NCI-H2196 treated with DMSO at 0.1 percent for 48 hours (cell line): ENCODE measurements around the gene RGS12.

ENCODE experiments used
- DNase-seq: peaks from one replicate; lab custom pipeline; 2025; ENCODE audit not compliant: unreplicated experiment; lab: John Stamatoyannopoulos, UW

The RGS12 gene

DNA sequence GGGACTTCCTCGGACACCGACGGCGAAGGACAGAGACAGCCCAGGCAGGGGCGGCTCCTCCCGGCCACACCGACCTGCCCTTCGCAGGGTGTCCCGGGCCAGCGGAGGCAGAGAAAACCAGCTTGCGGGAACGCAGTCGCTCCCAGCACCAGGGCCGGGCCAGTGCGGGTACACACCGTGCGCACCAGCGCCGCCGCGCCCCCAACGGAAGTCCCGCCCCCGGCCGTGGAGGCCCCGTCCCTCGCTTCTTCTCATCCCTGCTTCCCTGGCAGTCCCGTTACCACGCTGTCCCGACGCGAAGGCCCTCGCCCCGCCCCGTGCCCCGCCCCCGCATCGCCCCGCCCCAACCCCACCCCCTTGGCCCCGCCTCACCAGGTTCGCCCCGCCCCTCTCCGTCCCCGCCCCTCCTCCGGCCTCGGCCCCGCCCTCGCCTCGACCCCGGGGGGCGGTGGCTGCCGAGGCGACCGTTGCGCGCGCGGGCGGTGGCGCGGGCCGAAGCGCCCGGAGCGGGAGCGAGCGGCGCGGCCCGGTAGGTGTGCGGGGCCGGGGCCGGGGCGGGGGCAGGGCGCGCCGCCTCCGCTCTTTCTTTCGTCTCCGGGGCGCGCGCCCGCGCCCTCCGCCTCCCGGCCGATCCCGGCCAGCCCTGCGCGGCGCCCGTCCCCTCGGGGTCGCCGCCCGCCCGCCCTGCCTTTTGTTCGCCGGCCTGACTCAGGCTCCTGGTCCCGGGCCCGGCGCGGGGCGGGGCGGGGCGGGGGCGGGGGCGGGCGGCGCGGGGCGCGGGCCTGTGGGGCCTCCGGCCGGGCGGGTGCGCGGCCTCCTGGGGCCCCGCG, at the start of gene RGS12:
TSS of gene RGS12 (plus strand) at position 451 of the 830 bp plus-strand sequence. CDS start 23,150 bp downstream, outside the sequence.
- peak; percentile 84 for DNase-seq

DNA sequence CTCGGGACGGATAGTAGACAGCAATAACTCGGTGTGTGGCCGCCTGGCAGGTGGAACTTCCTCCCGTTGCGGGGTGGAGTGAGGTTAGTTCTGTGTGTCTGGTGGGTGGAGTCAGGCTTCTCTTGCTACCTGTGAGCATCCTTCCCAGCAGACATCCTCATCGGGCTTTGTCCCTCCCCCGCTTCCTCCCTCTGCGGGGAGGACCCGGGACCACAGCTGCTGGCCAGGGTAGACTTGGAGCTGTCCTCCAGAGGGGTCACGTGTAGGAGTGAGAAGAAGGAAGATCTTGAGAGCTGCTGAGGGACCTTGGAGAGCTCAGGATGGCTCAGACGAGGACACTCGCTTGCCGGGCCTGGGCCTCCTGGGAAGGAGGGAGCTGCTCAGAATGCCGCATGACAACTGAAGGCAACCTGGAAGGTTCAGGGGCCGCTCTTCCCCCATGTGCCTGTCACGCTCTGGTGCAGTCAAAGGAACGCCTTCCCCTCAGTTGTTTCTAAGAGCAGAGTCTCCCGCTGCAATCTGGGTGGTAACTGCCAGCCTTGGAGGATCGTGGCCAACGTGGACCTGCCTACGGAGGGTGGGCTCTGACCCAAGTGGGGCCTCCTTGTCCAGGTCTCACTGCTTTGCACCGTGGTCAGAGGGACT, 49.6 kb upstream of the RGS12 start:
- DNase-seq = no peak

- DNase-seq = no peak
These were observed 48.8 kb upstream of the RGS12 start for GRCh38 chr4:3244002-3244401.

- DNase-seq = no peak
These were observed 48.1 kb upstream of the RGS12 start for GRCh38 chr4:3244747-3245146.

DNA sequence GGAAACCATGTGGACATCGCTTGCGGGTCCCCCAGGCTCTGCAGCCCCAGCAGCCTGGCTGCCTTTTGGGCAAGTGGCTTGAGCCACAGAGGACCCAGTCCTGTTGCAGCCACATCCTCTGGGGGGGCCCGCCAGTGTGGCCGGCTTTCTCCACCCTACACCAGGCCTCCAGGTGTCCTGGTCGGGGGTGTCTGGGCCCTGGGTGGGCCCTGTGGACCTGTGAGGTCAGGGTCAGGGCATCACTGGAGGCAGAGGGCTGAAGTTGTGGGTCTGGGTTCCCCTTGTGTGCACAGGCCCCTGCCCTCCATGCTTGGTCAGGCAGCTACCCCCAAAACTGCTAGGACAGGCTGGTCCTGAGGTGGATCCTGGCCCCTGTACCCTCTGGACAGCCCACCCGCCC, 47.1 kb upstream of the RGS12 start:
- DNase-seq = no peak

DNA sequence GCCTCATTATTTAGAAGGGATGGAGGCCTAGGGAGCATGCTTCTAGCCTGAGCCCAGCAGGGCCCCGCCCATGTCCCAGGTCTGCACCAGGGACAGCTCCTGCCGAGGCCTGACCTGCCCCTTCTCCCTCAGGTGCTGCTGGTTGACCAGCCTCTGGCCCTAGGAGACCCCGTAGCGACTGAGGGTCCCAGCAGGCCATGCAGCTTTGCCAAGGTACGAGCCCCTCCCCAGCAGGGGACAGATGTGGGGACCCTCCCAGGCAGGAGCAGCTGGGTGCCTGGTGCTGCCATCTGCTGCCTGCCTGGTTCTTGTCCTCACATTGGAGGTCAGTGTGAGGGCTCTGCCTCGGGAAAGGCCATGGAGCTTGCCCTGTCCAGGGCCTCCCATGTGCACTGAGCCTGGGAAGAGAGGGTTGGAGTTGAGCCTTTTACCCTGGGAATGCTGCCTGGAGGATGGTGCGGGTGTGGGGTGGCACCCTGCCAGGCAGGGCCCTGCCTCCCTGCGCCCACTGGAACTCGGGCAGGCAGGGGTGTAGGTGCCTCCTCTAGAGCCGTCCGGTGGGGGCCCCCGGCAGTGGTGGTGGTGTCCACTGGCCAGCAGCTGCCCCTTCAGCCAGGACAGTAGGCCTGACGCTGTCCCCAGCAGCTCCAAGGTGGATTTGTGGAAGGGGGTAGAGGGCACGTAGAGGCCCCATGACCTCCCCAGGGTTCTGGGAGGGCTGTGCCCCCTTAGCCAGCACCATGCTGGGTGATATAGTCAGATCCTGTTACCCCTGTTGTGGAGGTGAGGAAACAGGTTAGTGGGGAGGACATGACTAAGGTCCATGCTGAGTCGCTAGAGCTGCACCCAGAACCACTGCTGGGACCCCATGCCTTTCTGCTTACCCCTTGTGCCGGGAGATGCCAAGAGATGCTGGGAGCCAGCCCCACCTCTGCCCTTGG, 46.1 kb upstream of the RGS12 start:
- DNase-seq = no peak

DNA sequence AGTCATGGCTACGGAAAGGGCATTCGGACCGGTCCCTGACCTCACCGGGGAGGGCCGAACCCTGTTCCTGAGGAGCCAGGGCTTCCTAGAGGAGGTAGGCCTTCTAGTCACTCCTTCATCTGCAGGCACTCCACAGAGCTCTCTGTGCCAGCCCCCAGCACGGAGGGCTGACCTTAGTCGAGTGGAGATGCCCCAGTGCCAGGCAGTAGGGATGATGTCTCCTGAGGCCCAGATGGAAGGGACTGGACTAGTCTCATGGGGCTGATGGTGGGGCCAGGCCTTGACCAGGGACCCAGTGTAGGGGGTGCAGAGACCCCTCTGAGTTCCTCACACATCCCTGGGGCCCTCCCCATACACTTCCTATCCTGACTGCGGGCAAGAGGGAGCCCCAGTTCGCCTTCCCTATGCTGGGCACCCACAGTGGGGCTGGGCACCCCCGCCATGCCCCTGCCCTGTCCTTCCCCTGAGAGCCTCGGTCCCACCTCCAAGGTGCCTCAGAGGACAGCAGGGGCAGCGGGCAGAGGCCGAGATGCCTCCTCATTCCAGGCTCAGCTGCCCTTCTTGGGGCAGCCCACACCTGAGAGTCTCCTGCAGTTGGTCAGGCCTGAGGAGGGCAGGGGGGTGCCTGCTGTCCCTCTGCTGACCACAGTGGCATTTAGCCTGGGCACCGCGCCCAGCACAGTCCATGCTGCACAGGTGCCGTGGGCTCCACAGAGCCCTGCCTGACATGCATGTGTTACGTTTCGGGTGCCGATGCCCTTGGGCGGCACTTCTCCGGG, 45.2 kb upstream of the RGS12 start:
- DNase-seq = no peak

GRCh38 chr4:3248178-3248480, 44.7 kb upstream of the RGS12 start:
- DNase-seq = no peak

DNA sequence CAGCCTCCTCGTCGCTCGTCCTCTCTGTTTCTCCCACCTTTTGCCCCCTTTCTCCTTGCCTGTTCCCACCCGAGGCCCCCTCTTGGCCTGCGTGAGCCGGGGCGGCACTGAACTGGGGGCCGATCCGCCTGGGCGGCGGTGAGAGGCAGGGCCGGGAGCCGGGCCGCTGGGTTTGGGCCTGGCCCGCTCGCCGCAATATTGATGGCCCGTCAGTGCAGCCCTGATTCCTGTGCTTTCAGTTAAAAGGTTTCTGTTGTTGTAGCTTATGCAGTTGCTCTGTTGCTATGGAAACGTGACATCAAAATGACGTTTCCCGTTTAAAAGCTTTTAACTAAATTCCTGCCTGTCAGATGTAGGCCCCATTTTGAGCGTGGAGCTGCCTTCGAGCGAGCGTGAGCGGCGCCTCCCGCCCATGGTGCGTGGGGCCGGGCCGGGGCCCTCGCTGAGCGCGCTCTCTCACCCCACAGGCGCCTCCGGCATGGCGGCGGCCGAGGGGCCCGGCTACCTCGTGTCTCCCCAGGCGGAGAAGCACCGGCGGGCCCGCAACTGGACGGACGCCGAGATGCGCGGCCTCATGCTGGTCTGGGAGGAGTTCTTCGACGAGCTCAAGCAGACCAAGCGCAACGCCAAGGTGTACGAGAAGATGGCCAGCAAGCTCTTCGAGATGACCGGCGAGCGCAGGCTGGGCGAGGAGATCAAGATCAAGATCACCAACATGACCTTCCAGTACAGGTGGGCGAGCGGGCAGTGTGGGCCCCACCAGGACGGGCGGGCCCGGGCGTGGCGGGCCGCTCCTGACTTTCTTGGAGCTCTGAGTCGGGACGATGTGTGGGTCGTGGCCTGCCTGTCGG, 43.8 kb upstream of the RGS12 start, which contains the start of gene MSANTD1:
TSS of gene MSANTD1 (plus strand) at position 349 of the 851 bp plus-strand sequence. CDS start at position 413, 64 bp downstream.
- no peak for DNase-seq

GRCh38 chr4:3249711-3250437, 42.9 kb upstream of the RGS12 start:
- DNase-seq = no peak

DNA sequence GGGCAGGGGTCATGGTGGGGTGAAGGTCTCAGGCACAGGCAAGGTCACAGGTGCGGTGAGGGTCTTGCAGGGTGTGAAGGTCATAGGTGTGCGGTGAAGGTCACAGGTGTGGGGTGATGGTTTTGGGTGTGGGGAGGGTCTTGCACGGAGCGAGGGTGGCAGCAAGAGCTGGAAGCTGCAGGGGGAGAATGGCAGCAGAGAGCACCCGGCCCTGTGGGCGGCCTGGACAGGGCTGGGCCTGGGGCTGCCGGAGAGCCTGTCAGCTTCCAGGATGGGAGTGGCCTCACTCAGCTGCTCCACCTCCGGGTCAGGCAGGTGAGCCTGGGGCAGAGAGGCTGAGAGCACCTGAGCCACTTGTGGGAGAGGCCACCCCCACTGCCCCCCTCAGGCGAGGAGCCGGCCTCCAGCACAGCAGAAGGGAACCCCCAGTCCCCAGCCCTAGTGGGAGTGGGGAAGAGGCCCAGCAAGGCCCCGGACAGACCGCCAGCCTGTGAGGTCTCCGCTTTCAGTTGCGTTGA, 42.3 kb upstream of the RGS12 start:
- no peak for DNase-seq

DNA sequence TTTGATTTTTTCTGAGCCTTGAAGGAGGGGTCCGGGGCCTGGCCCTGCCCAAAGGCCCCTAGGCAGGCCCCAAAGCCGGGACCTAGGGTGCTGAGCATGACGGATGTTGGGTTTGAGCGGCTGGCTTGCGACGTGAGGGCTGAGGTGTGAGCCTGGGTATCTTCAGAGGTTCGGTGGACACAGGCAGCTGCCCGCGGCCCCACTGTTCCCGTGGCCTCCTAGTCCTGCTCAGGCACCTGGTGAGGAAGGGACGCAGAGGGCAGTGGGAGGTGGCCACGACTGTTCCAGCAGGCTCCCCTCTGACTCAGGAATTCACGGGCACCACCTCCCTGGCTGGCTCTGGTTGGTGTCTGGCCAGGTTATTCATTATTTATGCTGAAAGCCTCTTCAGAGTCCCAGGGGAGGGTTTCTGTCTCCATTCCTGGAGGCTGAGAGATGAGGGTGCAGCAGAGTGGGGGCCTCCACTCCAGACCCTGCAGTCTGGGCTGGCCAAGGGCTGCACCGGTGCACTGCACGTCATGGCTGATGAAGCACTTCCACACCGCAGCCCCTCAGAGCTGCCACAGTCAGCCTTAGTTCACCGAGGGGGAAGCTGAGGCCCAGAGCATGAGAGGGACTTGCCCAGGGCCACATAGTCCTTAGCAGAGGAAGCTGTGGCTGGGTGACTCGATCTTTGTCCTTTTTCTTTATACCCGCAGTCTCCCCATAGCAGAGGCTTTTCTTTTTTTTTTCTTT, 41.7 kb upstream of the RGS12 start:
- DNase-seq = peak; percentile 28

DNA sequence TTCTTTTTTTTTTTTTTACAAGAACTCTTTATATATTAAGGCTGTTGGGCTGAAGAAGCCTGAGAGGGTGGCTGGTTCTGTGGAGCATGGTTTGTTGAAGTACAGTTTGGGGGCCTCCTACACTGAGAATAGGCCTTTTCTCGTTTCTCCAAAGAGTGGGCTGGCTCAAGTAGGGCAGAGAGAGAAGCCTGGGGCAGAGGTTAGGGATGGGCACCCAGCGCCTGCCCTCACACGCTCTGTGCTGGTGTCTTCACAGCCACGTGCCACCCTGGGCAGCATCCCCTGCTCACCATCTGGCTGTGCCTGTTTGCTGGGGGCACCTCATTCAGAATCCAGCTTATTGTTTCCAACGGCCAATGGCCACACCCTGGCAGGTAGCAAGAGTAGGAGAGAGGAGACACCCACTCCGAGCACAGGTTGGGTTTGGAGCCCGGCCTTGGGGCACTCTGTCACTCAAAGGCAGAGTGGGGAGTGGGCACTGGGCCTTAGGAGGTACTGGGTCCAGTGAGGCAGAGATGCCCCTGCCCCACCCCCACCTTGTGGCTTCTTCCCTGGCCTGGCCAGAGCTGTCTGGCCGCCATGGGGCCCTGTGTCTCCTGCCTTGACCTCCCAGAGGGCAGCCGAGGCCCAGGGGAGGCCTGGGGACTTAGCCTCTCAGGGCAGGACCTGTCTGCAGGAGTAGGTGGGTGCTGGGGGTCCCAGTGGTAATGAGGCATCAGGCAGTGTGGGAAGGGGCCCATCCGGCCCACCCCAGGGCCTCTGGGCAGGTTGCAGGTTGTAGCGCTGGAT, 40.9 kb upstream of the RGS12 start:
- DNase-seq = no peak

DNA sequence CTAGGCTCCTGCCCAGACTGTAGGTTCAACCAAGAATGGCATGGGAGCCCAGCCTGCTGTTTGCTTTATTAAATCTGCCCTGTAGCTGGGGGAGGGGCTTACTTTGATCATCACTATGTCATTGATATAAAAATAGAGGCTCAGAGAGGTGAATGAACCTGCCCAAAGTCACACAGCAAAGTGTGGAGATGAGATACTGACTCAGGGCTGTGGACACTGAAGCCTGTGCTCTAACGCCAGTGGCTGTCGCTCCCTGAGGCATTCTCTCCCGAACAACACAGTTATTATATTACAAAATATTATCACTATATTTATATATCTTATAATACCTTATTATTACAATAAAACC, 40.4 kb upstream of the RGS12 start:
- no peak for DNase-seq

DNA sequence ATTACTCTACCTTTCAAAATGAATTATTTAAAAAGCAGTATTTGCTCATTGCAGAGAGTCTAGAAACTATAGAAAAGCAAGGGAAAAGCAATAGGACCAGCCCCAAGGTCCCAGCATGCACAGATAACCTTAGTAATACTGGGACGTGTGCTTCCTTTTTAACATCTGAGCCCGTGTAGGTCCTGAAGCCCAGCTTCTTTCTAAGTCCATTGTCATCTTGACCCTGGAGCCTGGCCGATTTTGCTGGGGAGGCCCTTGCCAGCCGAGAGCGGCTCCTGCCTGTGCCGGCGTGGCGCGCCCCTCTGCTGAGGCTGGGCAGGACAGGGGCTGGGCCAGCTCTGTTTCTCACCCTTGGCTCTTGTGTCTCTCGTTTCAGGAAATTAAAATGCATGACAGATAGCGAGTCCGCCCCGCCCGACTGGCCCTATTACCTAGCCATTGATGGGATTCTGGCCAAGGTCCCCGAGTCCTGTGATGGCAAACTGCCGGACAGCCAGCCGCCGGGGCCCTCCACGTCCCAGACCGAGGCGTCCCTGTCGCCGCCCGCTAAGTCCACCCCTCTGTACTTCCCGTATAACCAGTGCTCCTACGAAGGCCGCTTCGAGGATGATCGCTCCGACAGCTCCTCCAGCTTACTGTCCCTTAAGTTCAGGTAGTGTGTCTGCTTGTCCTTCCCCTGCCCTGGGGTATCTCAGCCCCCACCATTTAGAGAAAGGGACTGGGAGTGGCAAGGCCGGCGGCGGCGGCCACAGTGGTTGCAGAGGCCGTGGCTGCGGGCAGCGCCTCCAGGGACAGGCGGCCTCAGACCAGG, 39.8 kb upstream of the RGS12 start:
- no peak for DNase-seq

GRCh38 chr4:3253808-3254207, 39.0 kb upstream of the RGS12 start:
- no peak for DNase-seq
